GM23338 (cell line): ENCODE results near the gene DAGLA. TPM values are rescaled to one million over a fixed set of nuclear protein-coding genes. Genes with fewer than 3 reads are reported as not detected.
A peak's percentile ranks its signal among the peaks of the same experiment; 100 is the strongest.

Experiments
- ATAC-seq: fragments of 200-7000 bp; cut with Tn5 transposase; 3 replicates; pipeline ENCODE4 v1.9.1; 2020
- DNase-seq: peaks from one replicate; pipeline ENCODE4 v3.0.0-alpha.2; 2015; ENCODE audit warnings: low spot score
- H2AFZ ChIP-seq: fragments of 200-600 bp; sonication (generic); 2 replicates; pipeline ENCODE4 v1.8.0; 2016; ENCODE audit warnings: antibody characterized with exemption, mild to moderate bottlenecking, moderate library complexity
- H3F3A ChIP-seq: fragments of 200-600 bp; sonication (generic); replicated peaks from 2 replicates; pipeline ENCODE4 v1.8.0; 2017; ENCODE audit warnings: antibody characterized with exemption, mixed run types, low read depth
- H3K27ac ChIP-seq: fragments of 200-600 bp; sonication (generic); 2 replicates; pipeline ENCODE4 v1.6.1; 2016; ENCODE audit warnings: low read depth
- H3K27me3 ChIP-seq: fragments of 200-600 bp; sonication (generic); 2 replicates; pipeline ENCODE4 v1.8.0; 2016; ENCODE audit warnings: mild to moderate bottlenecking, mixed run types, moderate library complexity; ENCODE audit not compliant: insufficient read depth
- H3K36me3 ChIP-seq: fragments of 200-600 bp; sonication (generic); 2 replicates; pipeline ENCODE4 v1.8.0; 2016; ENCODE audit warnings: mild to moderate bottlenecking; ENCODE audit not compliant: insufficient read depth
- H3K4me1 ChIP-seq: fragments of 200-600 bp; sonication (generic); 2 replicates; pipeline ENCODE4 v1.8.0; 2016; ENCODE audit warnings: mild to moderate bottlenecking, moderate library complexity; ENCODE audit not compliant: insufficient read depth
- H3K4me2 ChIP-seq: fragments of 200-600 bp; sonication (generic); 2 replicates; pipeline ENCODE4 v1.7.1; 2017; ENCODE audit warnings: mixed run types
- H3K4me3 ChIP-seq: fragments of 200-600 bp; sonication (generic); 2 replicates; pipeline ENCODE4 v1.6.1; 2016; ENCODE audit warnings: mixed run types
- H3K79me2 ChIP-seq: fragments of 200-600 bp; sonication (generic); replicated peaks from 2 replicates; pipeline ENCODE4 v1.8.0; 2017; ENCODE audit warnings: mild to moderate bottlenecking; ENCODE audit not compliant: insufficient read depth
- H3K9me2 ChIP-seq: fragments of 200-600 bp; sonication (generic); 2 replicates; pipeline ENCODE4 v1.8.0; 2017; ENCODE audit not compliant: insufficient read depth
- H4K20me1 ChIP-seq: fragments of 200-600 bp; sonication (generic); replicated peaks from 2 replicates; pipeline ENCODE4 v1.8.0; 2017; ENCODE audit warnings: mild to moderate bottlenecking; ENCODE audit not compliant: insufficient read depth
- H3K27ac Mint-ChIP-seq: 2 replicates; pipeline ENCODE4 v1.8.0; 2020; ENCODE audit warnings: inconsistent platforms, mild to moderate bottlenecking, moderate library complexity, mixed read lengths
- H3K27me3 Mint-ChIP-seq: 3 replicates; pipeline ENCODE4 v1.8.0; 2022; ENCODE audit warnings: low read depth, mild to moderate bottlenecking, moderate library complexity, mixed read lengths, inconsistent platforms; ENCODE audit not compliant: insufficient read depth, poor library complexity
- H3K36me3 Mint-ChIP-seq: 3 replicates; pipeline ENCODE4 v1.8.0; 2021; ENCODE audit warnings: low read depth, mild to moderate bottlenecking, inconsistent platforms, moderate library complexity, mixed read lengths
- H3K4me1 Mint-ChIP-seq: 3 replicates; pipeline ENCODE4 v1.8.0; 2020; ENCODE audit warnings: mild to moderate bottlenecking, inconsistent platforms, mixed read lengths
- H3K4me3 Mint-ChIP-seq: 3 replicates; pipeline ENCODE4 v1.8.0; 2021; ENCODE audit warnings: moderate library complexity, mild to moderate bottlenecking, inconsistent platforms, mixed read lengths
- H3K9me3 Mint-ChIP-seq: 3 replicates; pipeline ENCODE4 v1.8.0; 2020; ENCODE audit warnings: moderate library complexity, mild to moderate bottlenecking, inconsistent platforms, mixed read lengths
- CREB1 ChIP-seq: fragments of 250-450 bp; sonication (Bioruptor Pico); IDR thresholded peaks from 2 replicates; pipeline ENCODE4 v1.5.0; 2020; ENCODE audit warnings: low read depth, mild to moderate bottlenecking, moderate library complexity
- ETS1 ChIP-seq: IDR thresholded peaks from 2 replicates; pipeline ENCODE4 v1.6.1; 2016; ENCODE audit warnings: antibody characterized with exemption
- EZH2 ChIP-seq: fragments of 200-600 bp; sonication (generic); IDR thresholded peaks from one replicate; pipeline ENCODE4 v1.8.0; 2017; ENCODE audit warnings: antibody characterized with exemption, mild to moderate bottlenecking, low read depth; ENCODE audit not compliant: unreplicated experiment
- EZH2phosphoT487 ChIP-seq: fragments of 200-600 bp; sonication (generic); IDR thresholded peaks from one replicate; pipeline ENCODE4 v1.8.1; 2018; ENCODE audit warnings: antibody characterized with exemption; ENCODE audit not compliant: unreplicated experiment
- NANOG ChIP-seq: IDR thresholded peaks from 2 replicates; pipeline ENCODE4 v1.6.1; 2016; ENCODE audit warnings: antibody characterized with exemption, borderline replicate concordance
- POLR2AphosphoS5 ChIP-seq: IDR thresholded peaks from 2 replicates; pipeline ENCODE4 v1.6.1; 2016; ENCODE audit warnings: antibody characterized with exemption, low read depth
- REST ChIP-seq: IDR thresholded peaks from one replicate; pipeline ENCODE4 v1.6.1; 2018; ENCODE audit warnings: antibody characterized with exemption; ENCODE audit not compliant: unreplicated experiment
- STAT1 ChIP-seq: IDR thresholded peaks from one replicate; pipeline ENCODE4 v1.6.1; 2016; ENCODE audit warnings: antibody characterized with exemption; ENCODE audit not compliant: unreplicated experiment
- ZNF114 ChIP-seq: fragments of 250-450 bp; sonication (Bioruptor Pico); IDR thresholded peaks from 2 replicates; pipeline ENCODE4 v1.5.0; 2020; ENCODE audit warnings: mild to moderate bottlenecking, moderate library complexity
- ZNF331 ChIP-seq: fragments of 250-450 bp; sonication (Bioruptor Pico); IDR thresholded peaks from 2 replicates; pipeline ENCODE4 v1.5.0; 2020; ENCODE audit warnings: low read depth, mild to moderate bottlenecking, moderate library complexity
- ZNF462 ChIP-seq: fragments of 250-450 bp; sonication (Bioruptor Pico); IDR thresholded peaks from 2 replicates; pipeline ENCODE4 v1.5.0; 2020; ENCODE audit warnings: mild to moderate bottlenecking, moderate library complexity
- polyA plus RNA-seq: library from polyadenylated mRNA; unstranded; fragments of >200 nt; fragmentation: Nextera tagmentation; extraction: Ambion mirVana; gene quantifications from 2 replicates; pipeline ENCODE4 v1.2.1, GENCODE V29; 2016
- total RNA-seq: library from RNA; depleted of rRNA; stranded (reverse); fragments of >200 nt; shearing (Covaris generic); gene quantifications from 2 replicates; pipeline ENCODE4 v1.2.3, GENCODE V29; 2014
- TF ChIP-seq, protein P1 (sequence below), 2 experiments: fragments of 200-600 bp in 1 of 2; sonication (generic) in 1 of 2; conservative IDR thresholded peaks; 2 replicates each; pipeline versions ENCODE4 v1.5.1 to v1.6.1; 2016 to 2017; ENCODE audit warnings: antibody characterized with exemption in 2 of 2, low read depth in 2 of 2, mild to moderate bottlenecking in 2 of 2, moderate library complexity in 1 of 2

Gene DAGLA
- total and polyA plus RNA-seq, 2 experiments from 2014 or later, result 0.55 to 2.5 TPM

- Histone ChIP-seq H2AFZ (peak overlapping the region; percentile 52; the same call in 1 of the 2 replicates), H3K4me1 (peaks cover 14% of the 10 kb centered on the region; the same call in 1 of the 2 replicates), H3K4me2 (no peak overlapping the region), H3K27ac (no peak overlapping the region), H4K20me1 (no peaks in the 10 kb centered on the region), H3K79me2 (no peaks in the 10 kb centered on the region), H3K4me3 (no peak overlapping the region), H3F3A (no peaks in the 10 kb centered on the region), H3K36me3 (no peaks in the 10 kb centered on the region), H3K27me3 (no peaks in the 10 kb centered on the region), H3K9me2 (no peaks in the 10 kb centered on the region)
- Mint-ChIP-seq H3K27me3 (peaks cover 11% of the 10 kb centered on the region), H3K36me3 (no peaks in the 10 kb centered on the region), H3K4me1 (peaks cover 25% of the 10 kb centered on the region), H3K27ac (no peak overlapping the region), H3K4me3 (no peak overlapping the region), H3K9me3 (no peaks in the 10 kb centered on the region)
- ATAC-seq, result peak; percentile 7; the same call in 1 of the 3 replicates
- no peak for TF ChIP-seq EZH2
- TF ChIP-seq CREB1, result no peak
- TF ChIP-seq NANOG, result no peak
- TF ChIP-seq ETS1, result no peak
- no peak for TF ChIP-seq REST
- TF ChIP-seq ZNF462, result no peak
- TF ChIP-seq, protein P1, sequence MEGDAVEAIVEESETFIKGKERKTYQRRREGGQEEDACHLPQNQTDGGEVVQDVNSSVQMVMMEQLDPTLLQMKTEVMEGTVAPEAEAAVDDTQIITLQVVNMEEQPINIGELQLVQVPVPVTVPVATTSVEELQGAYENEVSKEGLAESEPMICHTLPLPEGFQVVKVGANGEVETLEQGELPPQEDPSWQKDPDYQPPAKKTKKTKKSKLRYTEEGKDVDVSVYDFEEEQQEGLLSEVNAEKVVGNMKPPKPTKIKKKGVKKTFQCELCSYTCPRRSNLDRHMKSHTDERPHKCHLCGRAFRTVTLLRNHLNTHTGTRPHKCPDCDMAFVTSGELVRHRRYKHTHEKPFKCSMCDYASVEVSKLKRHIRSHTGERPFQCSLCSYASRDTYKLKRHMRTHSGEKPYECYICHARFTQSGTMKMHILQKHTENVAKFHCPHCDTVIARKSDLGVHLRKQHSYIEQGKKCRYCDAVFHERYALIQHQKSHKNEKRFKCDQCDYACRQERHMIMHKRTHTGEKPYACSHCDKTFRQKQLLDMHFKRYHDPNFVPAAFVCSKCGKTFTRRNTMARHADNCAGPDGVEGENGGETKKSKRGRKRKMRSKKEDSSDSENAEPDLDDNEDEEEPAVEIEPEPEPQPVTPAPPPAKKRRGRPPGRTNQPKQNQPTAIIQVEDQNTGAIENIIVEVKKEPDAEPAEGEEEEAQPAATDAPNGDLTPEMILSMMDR (conservative IDR thresholded peaks at IDR 0.05; ENCODE audit: low read depth in 2 of 2), result no peak
- no peak for TF ChIP-seq STAT1
- no peak for TF ChIP-seq ZNF331
- TF ChIP-seq ZNF114, result no peak
- no peak for TF ChIP-seq POLR2AphosphoS5
- TF ChIP-seq EZH2phosphoT487, result no peak
- no peak for DNase-seq
Observed at GRCh38 chr11:61688365-61689163, 8.4 kb downstream of the DAGLA start.
